Neural cell (in vitro differentiated cells): Measurements from ENCODE around the gene C1RL.

ENCODE experiments used
- EP300 ChIP-seq: fragments of 450-650 bp; conservative IDR thresholded peaks from 2 replicates; pipeline ENCODE4 v1.6.1; 2014; ENCODE audit warnings: antibody characterized with exemption, mild to moderate bottlenecking, moderate library complexity; ENCODE audit not compliant: poor library complexity, severe bottlenecking
- EZH2 ChIP-seq: fragments of 200-600, 300-800 bp; shearing (Covaris generic), sonication (generic); IDR thresholded peaks from 2 replicates; pipeline ENCODE4 v1.6.1; 2014; ENCODE audit warnings: antibody characterized with exemption, low read length, borderline replicate concordance, mild to moderate bottlenecking; ENCODE audit not compliant: insufficient read depth, poor library complexity, severe bottlenecking
- MXI1 ChIP-seq: fragments of 450-650 bp; conservative IDR thresholded peaks from 2 replicates; pipeline ENCODE4 v1.6.1; 2014; ENCODE audit warnings: antibody characterized with exemption, mild to moderate bottlenecking; ENCODE audit not compliant: poor library complexity, severe bottlenecking
- POLR2AphosphoS5 ChIP-seq: IDR thresholded peaks from 2 replicates; pipeline ENCODE4 v1.6.1; 2012
- RAD21 ChIP-seq: fragments of 450-650 bp; conservative IDR thresholded peaks from 2 replicates; pipeline ENCODE4 v1.6.1; 2014; ENCODE audit warnings: antibody characterized with exemption, mild to moderate bottlenecking, moderate library complexity
- SMC3 ChIP-seq: fragments of 450-650 bp; conservative IDR thresholded peaks from 2 replicates; pipeline ENCODE4 v1.6.1; 2014; ENCODE audit warnings: antibody characterized with exemption, mild to moderate bottlenecking, moderate library complexity; ENCODE audit not compliant: poor library complexity
- TAF1 ChIP-seq: IDR thresholded peaks from 2 replicates; pipeline ENCODE4 v1.6.1; 2012; ENCODE audit warnings: low read depth
- TF ChIP-seq, protein P1 (sequence below): fragments of 450-650 bp; IDR thresholded peaks from 2 replicates; pipeline ENCODE4 v1.5.1; 2014; ENCODE audit warnings: antibody characterized with exemption, mild to moderate bottlenecking, moderate library complexity; ENCODE audit not compliant: poor library complexity, severe bottlenecking
- TF ChIP-seq, protein P2 (sequence below): IDR thresholded peaks from 2 replicates; pipeline ENCODE4 v1.6.1; 2012; ENCODE audit warnings: borderline replicate concordance

DNA sequence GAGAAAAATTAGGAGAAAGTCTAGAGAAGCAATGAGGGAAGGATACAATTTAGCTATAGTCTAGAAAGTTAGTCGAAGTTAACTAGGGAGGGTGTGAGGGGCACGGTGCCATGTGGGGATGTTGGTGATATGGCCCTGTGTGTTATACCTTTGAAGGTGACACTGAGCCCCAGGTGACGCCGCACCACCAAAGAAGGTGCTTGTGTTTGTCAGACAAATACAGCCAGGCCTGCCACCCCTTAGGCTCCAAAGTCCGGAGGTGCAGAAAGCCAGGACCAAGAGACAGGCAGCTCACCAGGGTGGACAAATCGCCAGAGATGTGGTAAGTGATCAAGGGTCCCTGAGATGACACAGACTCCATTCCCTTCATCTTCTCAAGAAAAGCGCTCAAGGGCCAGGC is 47.4 kb downstream of the C1RL start:
- TF ChIP-seq, protein P1, sequence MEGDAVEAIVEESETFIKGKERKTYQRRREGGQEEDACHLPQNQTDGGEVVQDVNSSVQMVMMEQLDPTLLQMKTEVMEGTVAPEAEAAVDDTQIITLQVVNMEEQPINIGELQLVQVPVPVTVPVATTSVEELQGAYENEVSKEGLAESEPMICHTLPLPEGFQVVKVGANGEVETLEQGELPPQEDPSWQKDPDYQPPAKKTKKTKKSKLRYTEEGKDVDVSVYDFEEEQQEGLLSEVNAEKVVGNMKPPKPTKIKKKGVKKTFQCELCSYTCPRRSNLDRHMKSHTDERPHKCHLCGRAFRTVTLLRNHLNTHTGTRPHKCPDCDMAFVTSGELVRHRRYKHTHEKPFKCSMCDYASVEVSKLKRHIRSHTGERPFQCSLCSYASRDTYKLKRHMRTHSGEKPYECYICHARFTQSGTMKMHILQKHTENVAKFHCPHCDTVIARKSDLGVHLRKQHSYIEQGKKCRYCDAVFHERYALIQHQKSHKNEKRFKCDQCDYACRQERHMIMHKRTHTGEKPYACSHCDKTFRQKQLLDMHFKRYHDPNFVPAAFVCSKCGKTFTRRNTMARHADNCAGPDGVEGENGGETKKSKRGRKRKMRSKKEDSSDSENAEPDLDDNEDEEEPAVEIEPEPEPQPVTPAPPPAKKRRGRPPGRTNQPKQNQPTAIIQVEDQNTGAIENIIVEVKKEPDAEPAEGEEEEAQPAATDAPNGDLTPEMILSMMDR, result no peak
- TF ChIP-seq POLR2AphosphoS5 (no peak), EP300 (no peak), SMC3 (no peak), MXI1 (no peak), RAD21 (no peak), TAF1 (no peak), EZH2 (no peak)
- TF ChIP-seq, protein P2, sequence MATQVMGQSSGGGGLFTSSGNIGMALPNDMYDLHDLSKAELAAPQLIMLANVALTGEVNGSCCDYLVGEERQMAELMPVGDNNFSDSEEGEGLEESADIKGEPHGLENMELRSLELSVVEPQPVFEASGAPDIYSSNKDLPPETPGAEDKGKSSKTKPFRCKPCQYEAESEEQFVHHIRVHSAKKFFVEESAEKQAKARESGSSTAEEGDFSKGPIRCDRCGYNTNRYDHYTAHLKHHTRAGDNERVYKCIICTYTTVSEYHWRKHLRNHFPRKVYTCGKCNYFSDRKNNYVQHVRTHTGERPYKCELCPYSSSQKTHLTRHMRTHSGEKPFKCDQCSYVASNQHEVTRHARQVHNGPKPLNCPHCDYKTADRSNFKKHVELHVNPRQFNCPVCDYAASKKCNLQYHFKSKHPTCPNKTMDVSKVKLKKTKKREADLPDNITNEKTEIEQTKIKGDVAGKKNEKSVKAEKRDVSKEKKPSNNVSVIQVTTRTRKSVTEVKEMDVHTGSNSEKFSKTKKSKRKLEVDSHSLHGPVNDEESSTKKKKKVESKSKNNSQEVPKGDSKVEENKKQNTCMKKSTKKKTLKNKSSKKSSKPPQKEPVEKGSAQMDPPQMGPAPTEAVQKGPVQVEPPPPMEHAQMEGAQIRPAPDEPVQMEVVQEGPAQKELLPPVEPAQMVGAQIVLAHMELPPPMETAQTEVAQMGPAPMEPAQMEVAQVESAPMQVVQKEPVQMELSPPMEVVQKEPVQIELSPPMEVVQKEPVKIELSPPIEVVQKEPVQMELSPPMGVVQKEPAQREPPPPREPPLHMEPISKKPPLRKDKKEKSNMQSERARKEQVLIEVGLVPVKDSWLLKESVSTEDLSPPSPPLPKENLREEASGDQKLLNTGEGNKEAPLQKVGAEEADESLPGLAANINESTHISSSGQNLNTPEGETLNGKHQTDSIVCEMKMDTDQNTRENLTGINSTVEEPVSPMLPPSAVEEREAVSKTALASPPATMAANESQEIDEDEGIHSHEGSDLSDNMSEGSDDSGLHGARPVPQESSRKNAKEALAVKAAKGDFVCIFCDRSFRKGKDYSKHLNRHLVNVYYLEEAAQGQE, result no peak
